Hepatocyte (in vitro differentiated cells): ENCODE measurements around the gene TMEM63B. TPM values are rescaled to one million over a fixed set of nuclear protein-coding genes. Genes with fewer than 3 reads are reported as not detected.
A peak's percentile ranks its signal among the peaks of the same experiment; 100 is the strongest.

Experiments
- DNase-seq: peaks from one replicate; pipeline ENCODE4 v3.0.0-alpha.2; 2016; ENCODE audit warnings: low spot score
- H2AFZ ChIP-seq: fragments of 200-600 bp; sonication (generic); 2 replicates; pipeline ENCODE4 v1.6.0; 2016; ENCODE audit warnings: antibody characterized with exemption, mild to moderate bottlenecking
- H3K27ac ChIP-seq: fragments of 200-600 bp; sonication (generic); 2 replicates; pipeline ENCODE4 v1.5.1; 2016; ENCODE audit warnings: mild to moderate bottlenecking
- H3K27me3 ChIP-seq: fragments of 200-600 bp; sonication (generic); 2 replicates; pipeline ENCODE4 v1.6.1; 2016
- H3K36me3 ChIP-seq: fragments of 200-600 bp; sonication (generic); replicated peaks from 2 replicates; pipeline ENCODE4 v1.5.1; 2016; ENCODE audit warnings: low read depth; ENCODE audit not compliant: insufficient read depth
- H3K4me1 ChIP-seq: fragments of 200-600 bp; sonication (generic); 2 replicates; pipeline ENCODE4 v1.5.1; 2016; ENCODE audit warnings: mild to moderate bottlenecking, moderate library complexity; ENCODE audit not compliant: insufficient read depth
- H3K4me2 ChIP-seq: fragments of 200-600 bp; sonication (generic); 2 replicates; pipeline ENCODE4 v1.6.0; 2016
- H3K4me3 ChIP-seq: fragments of 200-600 bp; sonication (generic); 2 replicates; pipeline ENCODE4 v1.5.1; 2016; ENCODE audit warnings: mild to moderate bottlenecking
- H3K79me2 ChIP-seq: fragments of 200-600 bp; sonication (generic); 2 replicates; pipeline ENCODE4 v1.6.0; 2017; ENCODE audit warnings: mild to moderate bottlenecking
- H3K9me2 ChIP-seq: fragments of 200-600 bp; sonication (generic); replicated peaks from 2 replicates; pipeline ENCODE4 v1.6.0; 2017; ENCODE audit warnings: mild to moderate bottlenecking; ENCODE audit not compliant: insufficient read depth
- H3K9me3 ChIP-seq: fragments of 200-600 bp; sonication (generic); 2 replicates; pipeline ENCODE4 v1.5.1; 2016; ENCODE audit warnings: low read depth, mild to moderate bottlenecking
- H4K20me1 ChIP-seq: fragments of 200-600 bp; sonication (generic); 2 replicates; pipeline ENCODE4 v1.6.0; 2016; ENCODE audit warnings: mild to moderate bottlenecking; ENCODE audit not compliant: insufficient read depth, poor library complexity, severe bottlenecking
- CTCF ChIP-seq: fragments of 200-600 bp; sonication (generic); IDR thresholded peaks from 2 replicates; pipeline ENCODE4 v1.5.1; 2016; ENCODE audit warnings: antibody characterized with exemption, mild to moderate bottlenecking; ENCODE audit not compliant: poor library complexity
- EZH2 ChIP-seq: fragments of 200-600 bp; sonication (generic); IDR thresholded peaks from 2 replicates; pipeline ENCODE4 v1.6.1; 2016; ENCODE audit warnings: antibody characterized with exemption, mild to moderate bottlenecking, borderline replicate concordance
- EZH2phosphoT487 ChIP-seq: fragments of 200-600 bp; sonication (generic); IDR thresholded peaks from one replicate; pipeline ENCODE4 v1.6.1; 2018; ENCODE audit warnings: antibody characterized with exemption, mild to moderate bottlenecking, low read depth, moderate library complexity; ENCODE audit not compliant: unreplicated experiment, severe bottlenecking
- WGBS: methylation state at CpG from one replicate; pipeline ENCODE4 v1.1.6; 2016; ENCODE audit warnings: low lambda C conversion rate; ENCODE audit errors: missing lambda C conversion rate; 5-methylcytosine and 5-hydroxymethylcytosine counted together
- polyA plus RNA-seq: library from polyadenylated mRNA; unstranded; fragments of >200 nt; fragmentation: Nextera tagmentation; extraction: Ambion mirVana; gene quantifications from 2 replicates; pipeline ENCODE4 v1.2.1, GENCODE V29; 2016
- total RNA-seq: library from RNA; depleted of rRNA; stranded (reverse); fragments of >200 nt; gene quantifications from 2 replicates; pipeline ENCODE4 v1.2.3, GENCODE V29; 2014

The TMEM63B gene
- total and polyA plus RNA-seq, 2 experiments from 2014 or later: 31.4 to 43.5 TPM

DNA sequence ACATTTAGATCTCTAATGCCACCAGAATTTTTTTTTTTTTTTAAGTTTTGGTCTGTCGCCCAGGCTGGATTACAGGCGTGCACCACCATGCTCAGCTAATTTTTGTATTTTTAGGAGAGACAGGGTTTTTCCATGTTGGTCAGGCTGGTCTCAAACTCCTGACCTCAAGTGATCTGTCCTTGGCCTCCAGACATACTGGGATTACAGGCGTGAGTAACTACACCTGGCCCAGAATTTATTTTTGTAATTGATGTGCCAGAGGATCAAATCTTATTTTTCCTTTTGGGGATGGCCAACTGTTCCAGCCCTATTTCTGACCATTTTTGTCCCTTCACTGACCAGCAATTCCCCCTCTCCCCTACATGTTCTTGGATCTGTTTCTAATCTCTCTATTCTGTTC is 71.3 kb downstream of the TMEM63B start:
- no peak overlapping the region for H3K4me3 ChIP-seq
- DNase-seq: no peak
- no peaks in the 10 kb centered on the region for H3K79me2 ChIP-seq
- H3K27ac ChIP-seq: no peak overlapping the region
- H3K4me2 ChIP-seq: no peak overlapping the region
- H3K27me3 ChIP-seq: no peaks in the 10 kb centered on the region
- no peaks in the 10 kb centered on the region for H3K9me3 ChIP-seq
- no peaks in the 10 kb centered on the region for H3K9me2 ChIP-seq
- WGBS: 91% methylated on average over 3 of the region's 3 CpGs
- H2AFZ ChIP-seq: no peak overlapping the region
- no peaks in the 10 kb centered on the region for H3K36me3 ChIP-seq
- TF ChIP-seq EZH2: no peak
- no peak for TF ChIP-seq EZH2phosphoT487
- no peak for TF ChIP-seq CTCF
- peaks cover 24% of the 10 kb centered on the region for H3K4me1 ChIP-seq
- H4K20me1 ChIP-seq: no peaks in the 10 kb centered on the region

- no peak overlapping the region for H2AFZ ChIP-seq
- H3K4me1 ChIP-seq: peaks cover 27% of the 10 kb centered on the region
- TF ChIP-seq EZH2phosphoT487 (no peak), CTCF (no peak), EZH2 (no peak)
- DNase-seq: no peak
- H3K27ac ChIP-seq: no peak overlapping the region
- no peaks in the 10 kb centered on the region for H3K9me3 ChIP-seq
- no peaks in the 10 kb centered on the region for H3K36me3 ChIP-seq
- H4K20me1 ChIP-seq: no peaks in the 10 kb centered on the region
- no peaks in the 10 kb centered on the region for H3K79me2 ChIP-seq
- H3K27me3 ChIP-seq: no peaks in the 10 kb centered on the region
- H3K4me3 ChIP-seq: no peak overlapping the region
- H3K9me2 ChIP-seq: no peaks in the 10 kb centered on the region
- WGBS: 90% methylated on average over 4 of the region's 4 CpGs
- no peak overlapping the region for H3K4me2 ChIP-seq
These were observed 72.5 kb downstream of the TMEM63B start for GRCh38 chr6:44199883-44200282.

- Histone ChIP-seq H4K20me1 (no peaks in the 10 kb centered on the region), H3K9me2 (no peaks in the 10 kb centered on the region), H3K36me3 (no peaks in the 10 kb centered on the region), H3K4me1 (peaks cover 27% of the 10 kb centered on the region), H3K9me3 (no peaks in the 10 kb centered on the region), H3K79me2 (no peaks in the 10 kb centered on the region), H2AFZ (no peak overlapping the region), H3K4me3 (no peak overlapping the region), H3K27me3 (no peaks in the 10 kb centered on the region), H3K27ac (peak overlapping the region; percentile 58), H3K4me2 (no peak overlapping the region)
- 92% methylated on average over 3 of the region's 3 CpGs for WGBS
- DNase-seq: peak; percentile 69
- TF ChIP-seq EZH2: no peak
These were observed 73.8 kb downstream of the TMEM63B start for GRCh38 chr6:44201200-44201599.

DNA sequence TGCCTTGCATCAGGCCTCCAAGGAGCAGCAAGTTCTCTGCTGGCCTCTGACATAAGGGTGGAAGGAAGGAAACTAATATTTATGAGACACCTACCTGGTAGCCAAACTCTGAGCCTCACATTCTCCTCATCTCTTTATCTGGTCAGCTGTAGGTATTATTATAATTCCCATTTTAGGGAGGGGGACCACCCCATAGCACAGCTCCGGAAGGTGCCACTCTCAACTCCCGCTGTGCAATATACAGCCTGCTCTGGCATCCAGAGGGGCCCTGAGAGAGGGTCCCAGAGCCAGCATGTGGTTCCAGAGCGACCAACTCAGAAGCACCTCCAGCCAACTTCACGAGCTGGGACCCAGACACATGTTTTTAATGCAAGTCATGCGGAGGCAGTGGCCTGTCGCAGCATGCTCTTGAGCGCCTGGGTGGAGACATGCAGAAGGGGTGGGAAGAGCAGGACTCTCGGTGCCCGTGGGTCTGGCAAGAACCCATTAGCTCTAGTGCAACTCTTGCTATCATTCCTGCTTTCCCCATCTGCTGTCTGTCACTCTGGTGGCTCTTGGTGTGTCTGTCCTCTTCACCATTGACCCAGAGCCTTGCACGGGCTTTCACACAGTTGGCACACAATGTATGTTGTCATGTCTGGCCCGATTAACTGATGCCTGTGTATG is 74.4 kb downstream of the TMEM63B start:
- Histone ChIP-seq H4K20me1 (no peaks in the 10 kb centered on the region), H3K27ac (peak overlapping the region; percentile 58), H3K4me3 (no peak overlapping the region), H2AFZ (no peak overlapping the region), H3K4me1 (peaks cover 27% of the 10 kb centered on the region), H3K36me3 (no peaks in the 10 kb centered on the region), H3K9me2 (no peaks in the 10 kb centered on the region), H3K27me3 (no peaks in the 10 kb centered on the region), H3K4me2 (no peak overlapping the region), H3K79me2 (no peaks in the 10 kb centered on the region), H3K9me3 (no peaks in the 10 kb centered on the region)
- TF ChIP-seq CTCF (no peak), EZH2 (no peak), EZH2phosphoT487 (no peak)
- DNase-seq: no peak
- 84% methylated on average over 11 of the region's 11 CpGs for WGBS
